T47D (cell line): ENCODE measurements around the gene COL23A1.

ENCODE experiments used
- DNase-seq, 2 experiments: peaks; one replicate each; pipeline versions ENCODE4 v3.0.0 to v3.0.0-alpha.2; 2011 to 2012; ENCODE audit warnings: low read depth in 1 of 2, low spot score in 1 of 2
- JUND ChIP-seq: IDR thresholded peaks from 2 replicates; pipeline ENCODE4 v1.6.1; 2012; ENCODE audit warnings: low read depth
- in situ Hi-C: cut with HindIII; loops from 2 replicates; pipeline ENCODE4 v1.10.0; 2016; ENCODE audit warnings: low sequenced_read_pairs, low pct_unique_long_range_greater_than_20kb

Gene COL23A1

DNA sequence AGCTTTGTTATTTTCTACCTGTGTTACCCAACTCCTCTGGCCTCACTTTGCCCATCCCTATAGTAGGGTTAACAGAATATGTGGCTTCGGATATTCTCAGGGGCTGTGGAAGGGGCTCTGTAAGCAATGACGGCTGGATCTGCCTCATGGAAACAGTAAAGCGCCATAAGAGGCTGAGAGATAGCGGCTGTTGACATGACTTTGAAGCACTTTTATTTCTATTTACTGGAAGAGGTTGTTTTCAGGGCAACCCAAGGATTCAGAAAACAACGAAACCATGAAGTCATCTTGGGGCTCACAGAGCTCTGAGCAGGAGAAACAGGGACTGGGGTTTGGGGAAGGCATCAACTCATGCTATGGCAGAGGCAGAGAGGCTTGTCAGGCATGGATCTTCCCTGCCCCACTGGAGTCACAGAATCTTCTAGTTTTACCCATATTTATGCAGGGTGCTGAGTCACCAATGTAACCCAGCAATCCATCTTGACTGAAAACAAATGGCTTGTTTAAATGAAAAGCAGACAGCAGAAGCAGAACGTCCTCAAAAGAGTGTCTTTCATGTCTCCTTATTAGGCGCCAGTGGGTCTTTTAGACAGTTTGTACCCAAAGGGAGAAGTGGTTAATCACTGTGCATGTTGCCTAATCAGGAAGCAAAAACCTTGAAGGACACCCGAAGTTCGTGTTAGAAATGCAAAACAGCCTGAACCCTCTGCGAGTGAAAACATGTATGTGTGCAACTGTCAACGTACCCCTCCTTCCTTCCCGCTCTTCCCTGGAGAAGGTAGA, 113.0 kb downstream of the COL23A1 start:
- TF ChIP-seq JUND: no peak
- in situ Hi-C loops: no loop called here
- DNase-seq: no peak

DNA sequence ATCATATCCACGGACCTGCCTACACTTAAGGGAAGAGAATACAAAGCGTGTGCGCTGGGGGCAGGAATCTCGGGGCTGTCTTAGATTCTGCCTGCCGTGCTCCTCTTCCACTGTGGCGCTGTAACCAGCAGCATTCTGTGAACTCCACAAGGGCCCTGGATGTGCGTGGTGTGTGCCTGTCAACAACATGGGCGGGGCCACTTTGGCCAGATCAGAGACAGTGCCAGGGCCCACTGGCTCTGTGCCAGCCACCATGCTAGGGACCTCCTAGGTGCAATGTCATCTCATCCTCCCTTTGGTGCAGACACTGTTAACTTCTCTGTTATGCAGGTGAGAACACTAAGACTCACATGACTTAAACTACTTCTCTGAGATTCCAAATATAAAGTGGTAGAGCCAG, 113.7 kb downstream of the COL23A1 start:
- no peak for DNase-seq
- no peak for TF ChIP-seq JUND
- in situ Hi-C loops: no loop called here

DNA sequence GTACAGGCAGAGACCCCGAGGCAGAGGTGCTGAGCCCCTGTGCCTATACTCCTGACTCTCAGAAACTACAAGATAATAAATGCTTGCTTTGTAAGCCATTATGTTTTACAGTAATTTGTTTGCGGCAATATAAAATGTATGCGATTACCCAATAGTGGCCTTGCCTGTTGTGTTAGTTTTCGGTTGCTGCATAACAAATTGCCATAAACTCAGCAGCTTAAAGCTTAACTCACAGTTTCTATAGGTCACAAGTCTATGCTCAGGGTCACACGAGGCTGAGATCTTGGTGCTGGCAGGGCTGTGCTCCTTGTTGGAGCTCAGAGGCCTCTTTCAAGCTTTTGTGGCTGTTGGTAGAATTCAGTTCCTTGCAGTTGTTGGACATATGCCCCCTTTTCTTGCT, 114.8 kb downstream of the COL23A1 start:
- in situ Hi-C loops: no loop called here
- TF ChIP-seq JUND: no peak
- no peak for DNase-seq

DNA sequence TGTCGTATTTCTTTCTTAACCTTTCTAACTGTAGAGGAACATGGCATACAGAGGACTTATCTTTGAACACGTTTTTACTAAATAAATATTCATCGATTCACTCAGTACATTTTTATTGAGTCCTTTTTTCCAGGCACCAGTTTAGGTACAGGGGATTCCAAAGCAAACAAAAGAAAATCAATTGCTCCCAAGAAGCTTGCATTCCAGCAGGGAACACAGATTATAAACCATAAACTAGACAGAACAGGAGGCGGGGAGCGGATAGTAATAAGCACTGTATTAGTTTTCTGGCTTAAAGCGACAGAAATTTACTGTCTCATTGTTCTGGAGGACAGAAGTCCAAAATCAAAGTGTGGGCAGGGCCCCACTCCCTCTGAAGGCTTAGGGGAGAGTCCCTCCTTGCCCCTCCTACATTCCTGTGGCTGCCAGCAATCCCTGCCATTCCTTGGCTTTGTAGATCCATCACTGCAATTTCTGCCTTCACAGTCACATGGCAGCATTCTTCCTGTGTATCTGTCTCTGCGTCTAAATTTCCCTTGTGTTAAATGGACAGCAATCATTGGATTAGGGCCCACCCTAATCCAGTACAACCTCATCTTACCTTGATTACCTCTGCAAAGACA, 115.5 kb downstream of the COL23A1 start:
- no peak for DNase-seq
- in situ Hi-C loops: no loop called here
- no peak for TF ChIP-seq JUND

DNA sequence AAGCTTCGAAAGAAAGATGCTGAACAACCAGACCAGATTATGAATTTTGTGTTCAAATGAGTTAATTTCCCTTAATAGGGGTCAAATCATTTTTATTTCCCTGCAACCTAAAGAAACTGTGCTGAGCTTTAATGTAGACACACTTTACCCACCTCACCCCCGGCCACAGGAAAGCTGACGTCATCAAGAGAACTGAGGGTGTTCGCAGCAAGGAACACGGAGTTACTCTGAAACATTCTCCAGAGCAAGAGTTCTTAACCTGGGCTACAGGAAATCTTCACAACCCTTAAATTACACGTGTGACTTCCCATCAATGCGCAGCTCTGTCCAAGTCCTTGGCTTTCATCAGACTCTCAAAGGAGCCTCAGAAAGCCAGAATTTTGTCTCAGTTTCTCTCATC, 116.3 kb downstream of the COL23A1 start:
- no peak for TF ChIP-seq JUND
- no peak for DNase-seq
- in situ Hi-C loops: no loop called here

DNA sequence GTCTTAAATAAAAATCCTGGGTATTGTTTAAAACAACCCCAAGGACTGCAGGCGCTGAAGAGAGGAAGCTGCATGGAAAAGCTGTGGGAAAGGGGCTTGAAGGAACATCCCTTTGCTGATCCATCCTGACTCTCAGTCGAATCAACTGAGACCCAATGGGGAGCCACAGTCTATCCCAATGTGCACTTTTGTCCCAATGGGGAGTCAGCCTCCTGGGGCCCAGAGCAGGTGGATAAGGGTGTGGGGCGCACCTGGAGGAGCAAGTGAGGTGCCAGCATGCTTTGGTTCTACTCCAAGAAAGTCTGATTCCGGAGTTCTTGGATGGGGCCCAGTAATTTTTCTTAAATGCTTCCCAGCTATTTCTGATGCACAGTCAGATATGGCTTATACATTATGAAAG, 118.1 kb downstream of the COL23A1 start:
- in situ Hi-C loops: no loop called here
- no peak for DNase-seq
- TF ChIP-seq JUND: no peak

DNA sequence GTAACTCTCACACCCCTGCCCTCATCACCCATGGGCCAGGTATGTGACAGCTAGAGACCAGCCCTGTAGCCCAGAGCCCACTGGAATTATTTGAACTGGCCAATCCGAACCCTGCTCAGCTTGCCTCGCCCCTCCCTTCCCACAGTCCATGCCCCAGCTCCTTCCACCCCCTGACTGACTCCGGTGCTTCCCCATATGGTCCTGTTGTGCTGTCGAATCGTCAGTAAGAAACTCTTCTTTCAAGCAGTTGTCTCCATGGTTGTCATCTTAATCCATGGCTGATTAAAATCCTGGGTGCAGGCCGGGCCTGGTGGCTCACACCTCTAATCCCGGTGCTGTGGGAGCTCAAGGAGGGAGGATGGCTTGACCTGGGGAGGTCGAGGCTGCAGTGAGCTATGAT, 118.5 kb downstream of the COL23A1 start:
- no peak for TF ChIP-seq JUND
- in situ Hi-C loops: no loop called here
- DNase-seq: no peak

DNA sequence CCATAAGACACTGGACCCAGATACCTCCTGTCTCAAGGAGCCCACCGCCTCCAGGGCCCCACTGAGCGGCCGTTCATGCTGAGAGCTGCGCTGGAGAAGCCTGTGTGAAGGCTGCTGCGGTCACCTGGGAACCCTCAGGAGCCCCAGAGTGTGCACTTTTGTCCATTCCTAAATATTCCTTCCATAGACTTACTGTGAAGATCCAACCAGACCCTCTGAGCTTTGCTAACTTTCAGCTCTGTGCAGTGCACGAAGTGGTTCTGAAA, 119.5 kb downstream of the COL23A1 start:
- no peak for DNase-seq
- in situ Hi-C loops: no loop called here
- no peak for TF ChIP-seq JUND

DNA sequence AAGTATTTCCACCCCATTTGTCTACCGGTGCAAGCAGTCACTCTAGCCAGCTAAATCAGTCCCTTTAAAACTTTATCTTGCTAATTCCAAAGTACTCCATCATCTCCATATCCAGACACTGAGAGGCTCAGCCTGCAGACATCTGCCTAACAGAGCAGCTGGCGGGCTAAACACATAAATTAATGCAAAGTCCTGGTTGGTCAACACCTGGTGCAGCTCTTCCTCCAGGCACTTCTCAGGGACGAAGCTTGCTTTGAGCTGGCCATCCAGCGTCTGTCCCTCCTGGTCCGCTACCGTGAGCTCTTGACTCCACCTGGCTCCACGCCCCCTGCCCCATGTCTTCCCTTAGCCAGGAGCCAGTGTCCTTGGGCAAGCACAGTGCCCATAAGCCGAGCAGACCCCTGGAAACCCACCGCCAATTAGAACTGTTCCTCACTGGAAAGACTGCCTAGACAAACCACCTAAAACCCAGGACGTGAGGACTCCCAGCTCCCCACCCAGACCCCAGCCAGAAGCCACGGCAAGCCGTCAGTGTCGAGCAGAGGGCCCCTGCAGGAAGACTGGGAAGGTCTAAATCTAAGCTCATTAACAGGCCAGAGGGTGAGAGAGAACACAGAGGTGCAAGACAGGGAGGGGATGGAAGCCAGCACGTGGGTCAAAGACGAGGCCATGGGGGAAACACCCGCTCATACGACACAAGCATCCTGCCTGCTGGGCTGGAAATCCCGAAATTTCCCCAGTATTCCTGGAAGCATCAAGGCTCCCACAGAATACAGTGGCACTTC, 120.0 kb downstream of the COL23A1 start:
- no peak for TF ChIP-seq JUND
- no peak for DNase-seq
- in situ Hi-C loops: no loop called here

DNA sequence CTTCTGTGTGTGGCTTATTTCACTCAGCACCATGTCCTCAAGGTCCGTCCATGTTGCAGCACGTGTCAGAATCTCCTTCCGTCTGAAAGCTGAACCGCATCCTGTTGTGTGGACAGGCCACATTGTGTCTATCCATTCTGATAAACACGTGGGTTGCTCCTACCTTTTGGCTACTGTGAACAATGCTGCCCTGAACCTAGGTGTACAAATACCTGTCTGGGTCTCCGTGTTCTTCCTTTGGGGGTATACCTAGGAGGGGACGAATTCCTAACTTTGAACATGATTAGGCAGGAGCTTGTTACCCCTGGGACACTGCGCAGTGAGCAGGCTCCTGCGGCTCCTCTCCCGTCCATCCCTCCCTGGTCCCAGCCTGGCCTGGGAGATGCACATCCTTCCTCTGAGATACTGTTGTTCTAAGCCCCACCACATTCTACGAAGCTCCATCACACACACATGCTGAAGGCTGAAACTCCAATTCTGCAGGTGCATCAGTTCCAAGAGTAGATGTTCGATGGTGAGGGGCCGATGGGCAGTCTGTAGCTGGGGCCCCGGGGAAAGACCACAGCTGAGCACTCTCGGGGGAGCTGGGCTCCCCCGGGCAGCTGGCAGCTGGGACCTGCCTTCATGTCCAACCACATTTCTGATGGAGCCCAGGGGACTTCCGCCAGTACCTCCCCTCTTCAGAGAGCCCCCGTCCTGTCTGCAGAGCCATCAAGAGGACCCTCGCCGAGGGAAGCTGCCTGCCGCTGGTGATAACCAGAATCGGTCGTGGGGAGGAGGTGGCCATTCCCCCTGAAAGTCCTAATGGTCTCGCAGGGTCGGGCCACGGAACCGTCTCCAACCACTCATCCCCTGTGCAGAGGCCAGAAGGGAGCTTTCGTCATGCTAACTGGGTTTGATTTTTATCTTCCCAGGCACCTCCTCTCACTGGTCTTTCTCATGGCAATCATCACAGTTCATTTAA, 120.9 kb downstream of the COL23A1 start:
- DNase-seq: no peak
- in situ Hi-C loops: no loop called here
- no peak for TF ChIP-seq JUND

DNA sequence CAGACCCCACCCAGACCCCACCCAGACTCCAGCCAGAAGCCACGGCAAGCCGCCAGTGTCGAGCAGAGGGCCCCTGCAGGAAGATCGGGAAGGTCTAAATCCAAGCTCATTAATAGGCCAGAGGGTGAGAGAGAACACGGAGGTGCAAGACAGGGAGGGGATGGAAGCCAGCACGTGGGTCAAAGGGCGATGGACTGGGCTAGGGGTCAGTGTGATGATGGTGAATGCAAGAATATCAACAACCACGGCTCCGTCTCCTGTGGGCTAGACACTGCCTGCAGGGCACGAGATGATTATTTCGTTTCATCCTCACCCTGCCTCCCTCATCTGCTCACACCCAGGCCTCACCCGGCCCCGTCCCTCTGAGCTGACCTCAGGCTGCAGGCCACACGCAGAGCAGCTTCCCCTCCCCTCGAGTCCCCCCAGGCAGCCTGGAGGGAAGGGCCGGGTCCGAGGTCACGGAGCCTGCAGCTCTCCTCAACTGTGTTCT, 122.0 kb downstream of the COL23A1 start:
- no peak for TF ChIP-seq JUND
- no peak for DNase-seq
- in situ Hi-C loops: no loop called here

DNA sequence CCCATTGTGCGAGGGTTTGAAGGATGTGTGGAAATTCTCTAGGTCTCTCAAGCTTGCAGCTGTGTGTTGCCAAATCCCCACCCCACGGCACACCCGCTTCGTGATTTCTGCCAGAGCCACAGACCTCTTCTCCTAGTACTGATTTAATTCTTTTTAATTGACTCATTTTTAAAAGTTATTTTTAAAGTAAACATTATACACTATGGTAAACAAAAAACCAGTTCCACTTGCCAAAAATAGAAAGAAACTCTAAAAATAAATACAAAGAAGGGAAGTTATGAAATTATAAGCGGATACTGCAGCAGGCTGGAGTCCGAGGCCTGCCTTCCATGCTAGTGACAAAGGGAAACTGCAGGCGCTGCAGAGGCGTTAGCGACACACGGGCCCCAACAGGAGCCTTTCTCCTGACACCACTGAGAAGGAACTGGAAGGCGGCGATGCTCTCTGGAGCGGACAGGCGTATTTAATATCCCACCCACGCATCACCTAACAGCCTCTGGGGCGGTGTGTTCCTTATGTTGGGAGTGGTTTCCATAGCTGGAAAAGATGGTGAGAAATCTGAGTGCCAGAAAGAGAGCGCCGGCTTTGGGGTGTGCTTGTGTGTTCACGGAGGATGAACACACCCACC, 122.5 kb downstream of the COL23A1 start:
- TF ChIP-seq JUND: no peak
- in situ Hi-C loops: no loop called here
- no peak for DNase-seq
